Measurements from ENCODE around the gene PLA2G5.
"Not testable (repeated sequence)": the region's sequence is repeated elsewhere in the genome, so short reads cannot be mapped to it uniquely, and the experiment has no call there.

Gene PLA2G5

DNA sequence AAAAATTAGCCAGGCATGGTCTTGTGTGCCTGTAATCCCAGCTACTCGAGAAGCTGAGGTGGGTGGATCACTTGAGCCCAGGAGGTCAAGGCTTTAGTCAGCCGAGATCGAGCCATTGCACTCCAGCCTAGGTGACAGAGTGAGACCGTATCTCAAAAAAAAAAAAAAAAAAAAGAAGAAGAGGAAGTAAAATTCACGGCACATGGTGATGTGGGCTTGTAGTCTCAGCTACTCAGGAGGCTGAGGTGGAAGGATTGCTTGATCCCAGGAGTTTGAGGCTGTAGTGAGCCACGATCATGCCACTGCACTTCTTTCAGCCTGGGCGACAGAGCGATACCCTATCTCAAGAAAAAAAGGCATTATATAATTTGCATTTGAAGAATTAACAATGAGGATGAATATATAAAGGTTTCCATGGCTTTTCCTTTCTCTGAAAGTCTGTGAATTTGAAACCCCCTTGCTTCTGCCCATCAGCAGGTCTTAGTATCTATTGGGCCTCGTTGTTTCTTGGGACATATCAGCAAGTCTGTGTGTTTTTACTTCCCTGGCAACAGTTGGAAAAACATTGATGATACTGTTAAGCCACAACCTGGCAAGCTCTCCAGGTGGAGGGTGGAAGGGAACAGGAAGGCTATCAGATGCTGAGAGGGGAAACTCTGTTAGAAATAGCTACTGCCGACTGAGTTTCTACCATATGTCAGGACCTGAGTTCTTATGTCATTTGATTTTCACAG, 53.9 kb downstream of the PLA2G5 start:
- DNase-seq = no peak

DNA sequence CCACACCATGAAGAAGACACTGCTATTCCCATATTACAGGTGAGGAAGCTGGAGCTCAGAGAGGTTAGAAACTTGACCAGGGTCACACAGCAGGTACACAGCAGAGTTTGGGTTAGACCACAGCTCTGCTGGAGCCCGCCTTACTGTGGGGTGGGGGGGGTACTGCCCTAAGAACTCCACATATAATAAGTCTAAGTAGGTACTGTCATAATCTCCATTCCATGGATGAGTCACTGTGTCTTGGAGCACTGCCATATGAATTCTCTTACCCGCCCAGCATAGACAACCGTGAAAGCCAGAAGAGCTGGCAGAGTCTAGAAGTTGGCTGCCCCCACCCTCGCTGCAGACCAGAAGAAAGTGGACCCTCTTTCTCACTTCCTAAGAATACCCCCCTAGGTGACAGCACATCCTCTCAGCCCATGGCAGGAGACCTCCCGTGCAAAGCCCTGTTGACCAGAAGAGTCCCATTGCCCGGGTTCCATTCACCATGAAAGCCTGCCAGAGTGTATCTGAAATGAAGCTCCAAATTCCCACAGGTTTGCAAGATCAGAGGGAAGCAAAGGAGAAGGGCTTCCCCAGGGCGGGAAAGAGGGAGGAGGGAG, 54.6 kb downstream of the PLA2G5 start:
- DNase-seq = no peak

DNA sequence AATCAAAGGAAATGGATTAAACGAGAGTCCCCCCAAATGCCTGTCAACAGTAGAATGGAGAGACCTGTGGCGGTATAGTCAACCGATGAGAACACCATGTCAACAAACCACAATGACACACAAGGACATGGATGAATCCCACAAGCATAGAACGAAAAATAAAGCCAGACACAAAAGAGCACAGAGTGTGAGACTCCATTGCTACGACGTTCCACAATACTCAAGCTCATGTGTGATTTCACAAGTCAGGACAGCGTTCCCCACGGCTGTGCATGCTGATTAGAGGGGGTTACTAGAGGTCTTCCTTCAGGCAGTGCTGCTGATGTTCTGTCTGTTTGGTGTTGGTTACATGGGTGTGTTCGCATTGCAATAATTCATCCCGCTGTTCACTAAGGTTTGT, 55.1 kb downstream of the PLA2G5 start:
- no peak for DNase-seq

DNA sequence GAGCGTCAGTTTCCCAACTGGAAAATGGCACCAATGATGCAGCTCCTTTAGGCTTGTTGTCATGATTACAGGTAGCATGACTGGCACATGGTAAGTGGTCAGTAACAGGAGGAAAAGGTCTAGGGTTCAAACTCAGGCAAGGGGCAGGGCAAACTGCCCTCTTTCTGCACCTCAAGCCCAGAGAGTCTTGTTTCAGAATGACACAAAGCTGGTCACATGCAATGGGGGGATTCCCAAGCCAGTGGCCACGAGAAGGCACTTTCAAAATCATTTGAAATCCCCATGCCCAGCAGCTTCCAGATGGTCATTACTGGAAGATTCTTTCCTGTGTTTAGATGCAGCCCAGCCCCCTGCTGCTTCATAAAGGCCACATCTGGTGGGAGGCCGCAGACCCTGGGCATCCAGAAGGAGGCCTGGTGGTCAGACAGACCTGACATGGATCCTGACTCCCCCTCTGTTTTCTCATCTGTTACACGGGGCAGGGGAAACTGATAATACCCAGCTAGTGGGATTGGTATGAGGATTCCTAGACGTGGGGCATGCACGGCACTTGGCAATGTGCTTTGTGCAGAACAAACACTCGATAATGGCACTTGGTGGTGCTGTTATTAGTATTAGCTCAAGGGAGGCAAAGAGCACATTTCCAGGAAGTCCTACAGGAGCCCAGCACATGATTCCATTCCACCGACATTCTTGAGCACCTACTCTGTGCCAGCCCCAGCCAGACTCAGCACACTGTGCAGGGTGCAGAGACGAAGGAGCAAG, 56.2 kb downstream of the PLA2G5 start:
- DNase-seq = no peak

DNA sequence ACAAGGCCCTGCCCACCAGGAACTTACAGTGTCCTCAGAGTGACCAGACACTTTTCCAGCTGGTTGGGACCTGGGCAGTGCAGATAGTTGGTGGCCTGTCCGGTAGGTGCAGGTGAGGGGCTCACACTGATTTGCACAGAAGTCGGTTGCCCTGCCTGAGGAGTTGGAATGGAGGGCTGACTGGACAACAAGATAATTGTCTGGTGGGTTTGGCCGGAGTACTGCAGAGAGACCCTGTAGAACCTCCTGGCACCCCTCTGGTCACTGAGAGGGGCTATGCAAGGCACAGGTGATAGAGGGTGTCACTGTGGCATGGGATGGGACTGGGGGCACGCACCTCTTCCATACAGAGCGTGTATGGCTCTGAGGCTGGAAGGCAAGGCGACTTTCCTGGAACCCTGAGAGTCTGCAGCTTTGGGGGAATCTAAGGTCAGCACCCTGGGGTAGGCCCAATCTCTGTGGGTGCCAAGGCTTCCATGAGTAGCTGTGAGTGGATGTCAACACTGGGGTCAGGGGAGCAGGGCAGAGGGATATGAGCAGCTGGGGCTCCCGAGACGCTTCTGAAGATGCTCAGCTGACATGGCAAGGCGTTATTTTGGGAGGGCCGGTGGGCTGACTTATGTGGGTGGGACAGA, 56.9 kb downstream of the PLA2G5 start:
- DNase-seq = no peak

DNA sequence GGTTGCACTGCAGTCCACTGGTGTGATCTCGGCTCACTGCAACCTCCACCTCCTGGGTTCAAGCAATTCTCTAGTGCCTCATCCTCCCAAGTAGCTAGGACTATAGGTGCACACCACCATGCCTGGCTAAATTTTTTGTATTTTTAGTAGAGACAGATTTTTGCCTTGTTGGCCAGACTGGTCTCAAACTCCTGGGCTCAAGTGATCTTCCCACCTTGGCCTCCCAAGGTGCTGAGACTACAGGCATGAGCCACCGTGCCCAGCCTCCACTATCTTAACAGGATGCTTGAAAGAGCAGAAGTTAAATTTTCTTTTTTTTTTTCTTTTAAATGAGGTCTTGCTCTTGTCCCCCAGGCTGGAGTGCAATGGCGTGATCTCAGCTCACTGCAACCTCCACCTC, 60.5 kb downstream of the PLA2G5 start:
- DNase-seq = not testable (repeated sequence)

DNA sequence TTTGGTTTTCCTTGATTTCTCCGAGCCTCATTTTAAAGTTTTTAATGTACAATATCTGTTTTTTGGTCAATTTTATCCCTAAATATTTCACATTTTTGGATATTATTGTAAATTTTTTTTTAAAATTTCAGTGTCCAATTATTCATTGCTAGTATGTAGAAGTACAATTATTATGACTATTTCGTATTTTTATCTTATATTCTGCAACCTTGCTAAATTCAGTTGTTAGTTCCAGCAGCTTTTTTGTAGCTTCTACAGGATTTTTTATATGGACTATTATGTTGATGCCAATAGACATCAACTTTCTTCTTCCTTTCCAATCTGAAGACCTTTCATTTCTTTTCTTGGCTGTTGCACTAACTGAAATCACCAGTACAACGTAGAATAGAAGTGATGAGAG, 65.0 kb downstream of the PLA2G5 start:
- DNase-seq = no peak

DNA sequence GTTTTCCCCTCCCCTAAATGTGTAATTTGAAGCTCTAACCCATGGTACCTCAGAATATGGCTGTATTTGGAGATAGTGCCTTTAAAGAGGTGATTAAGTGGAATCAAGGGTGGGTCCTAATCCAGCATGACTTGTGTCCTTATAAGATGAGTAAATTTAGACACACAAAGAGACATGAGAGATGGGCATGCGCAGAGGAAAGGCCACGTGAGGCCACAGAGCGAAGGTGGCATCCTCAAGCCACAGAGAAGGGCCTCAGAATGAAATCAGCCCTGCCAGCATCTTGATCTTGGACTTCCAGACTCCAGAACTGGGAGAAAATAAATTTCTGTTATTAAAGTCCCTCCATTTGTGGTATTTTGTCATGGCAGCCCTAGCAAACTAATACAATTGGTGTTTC, 66.3 kb downstream of the PLA2G5 start:
- no peak for DNase-seq

DNA sequence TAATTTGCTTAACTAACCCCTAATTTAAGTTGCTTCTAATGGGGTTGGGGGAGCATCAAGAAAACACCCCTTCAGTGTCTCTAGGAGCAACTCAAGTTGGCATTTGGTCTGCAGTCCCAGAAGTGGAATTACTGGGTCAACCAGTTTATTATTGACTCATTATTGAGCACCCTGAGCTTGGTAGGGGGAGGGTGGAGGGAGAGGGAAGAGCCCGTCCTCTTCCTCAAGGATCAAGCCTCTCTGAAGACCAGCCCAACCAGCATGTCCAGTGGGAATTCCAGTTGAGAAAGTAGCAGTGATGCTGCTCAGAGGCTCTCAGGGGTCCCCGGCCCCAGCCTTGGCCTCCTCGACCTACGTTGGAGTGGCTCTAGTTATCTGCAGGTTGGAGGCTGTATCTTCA, 67.1 kb downstream of the PLA2G5 start:
- DNase-seq = no peak

DNA sequence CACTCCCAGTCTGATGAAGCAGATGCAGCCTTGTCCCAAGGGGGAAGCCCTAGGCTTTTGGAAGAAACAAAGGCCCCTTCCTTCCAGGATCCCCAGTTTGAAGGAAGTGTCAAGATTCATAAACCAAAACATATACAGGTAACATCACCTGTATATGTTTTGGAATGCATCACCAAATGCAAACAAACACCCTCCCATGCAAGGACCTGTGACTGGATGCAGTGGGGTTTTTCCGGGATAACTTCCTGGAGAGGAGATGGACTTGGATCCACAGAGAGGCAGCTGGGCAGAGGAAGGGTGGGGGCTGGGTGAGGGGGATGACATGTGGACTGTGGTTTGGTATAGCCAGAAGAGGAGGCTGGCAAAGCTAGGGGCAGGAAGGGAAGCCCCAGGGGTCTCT, 67.6 kb downstream of the PLA2G5 start:
- DNase-seq = no peak

DNA sequence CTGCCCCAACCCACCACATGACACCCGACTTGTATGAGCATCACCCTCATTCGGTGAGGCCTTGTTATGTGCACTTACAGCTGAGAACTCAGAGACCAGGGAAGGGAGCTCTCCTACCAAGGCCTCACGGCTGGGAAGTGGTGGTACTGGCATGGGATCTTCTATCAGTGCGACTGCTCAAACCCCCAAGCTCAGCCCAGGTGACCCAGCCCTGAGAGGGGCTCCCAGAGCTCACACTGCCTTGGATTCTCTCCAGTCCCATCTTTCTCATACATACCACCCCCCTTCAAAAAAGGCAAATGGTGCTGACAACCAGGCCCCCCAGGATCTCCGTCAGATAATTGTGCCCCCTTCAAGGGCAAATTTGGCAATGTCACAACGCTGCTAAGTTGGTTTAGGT, 68.4 kb downstream of the PLA2G5 start:
- no peak for DNase-seq

DNA sequence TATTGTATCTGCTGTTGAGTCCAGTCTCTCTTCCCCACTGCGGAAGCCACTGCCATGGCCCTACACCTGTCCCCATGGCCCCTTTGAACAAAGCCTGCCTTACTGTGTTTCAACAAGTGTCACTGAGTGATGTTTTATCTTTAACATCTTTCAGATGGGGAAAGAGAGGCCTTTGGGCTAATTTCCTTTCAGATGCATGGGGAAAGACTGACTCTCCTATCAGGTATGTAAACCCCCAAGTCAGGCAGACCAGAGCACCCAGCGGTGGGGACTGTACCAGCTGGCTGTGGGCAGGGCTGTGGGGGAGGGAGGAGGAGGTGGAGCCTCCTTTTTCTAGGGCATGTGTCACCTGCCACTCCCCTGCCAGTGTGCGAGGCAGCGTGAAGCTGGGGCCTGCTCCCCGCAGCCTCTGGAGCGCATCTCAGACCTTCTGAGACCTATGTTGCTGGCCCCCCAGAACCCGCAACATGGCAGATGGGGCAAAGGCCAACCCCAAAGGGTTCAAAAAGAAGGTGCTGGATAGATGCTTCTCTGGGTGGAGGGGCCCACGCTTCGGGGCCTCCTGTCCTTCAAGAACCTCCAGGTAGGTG, 69.1 kb downstream of the PLA2G5 start, which contains the start of gene PLA2G2F:
TSS of gene PLA2G2F (plus strand) at position 363 of the 590 bp plus-strand sequence. CDS start at position 468, 105 bp downstream.
- no peak for DNase-seq

DNA sequence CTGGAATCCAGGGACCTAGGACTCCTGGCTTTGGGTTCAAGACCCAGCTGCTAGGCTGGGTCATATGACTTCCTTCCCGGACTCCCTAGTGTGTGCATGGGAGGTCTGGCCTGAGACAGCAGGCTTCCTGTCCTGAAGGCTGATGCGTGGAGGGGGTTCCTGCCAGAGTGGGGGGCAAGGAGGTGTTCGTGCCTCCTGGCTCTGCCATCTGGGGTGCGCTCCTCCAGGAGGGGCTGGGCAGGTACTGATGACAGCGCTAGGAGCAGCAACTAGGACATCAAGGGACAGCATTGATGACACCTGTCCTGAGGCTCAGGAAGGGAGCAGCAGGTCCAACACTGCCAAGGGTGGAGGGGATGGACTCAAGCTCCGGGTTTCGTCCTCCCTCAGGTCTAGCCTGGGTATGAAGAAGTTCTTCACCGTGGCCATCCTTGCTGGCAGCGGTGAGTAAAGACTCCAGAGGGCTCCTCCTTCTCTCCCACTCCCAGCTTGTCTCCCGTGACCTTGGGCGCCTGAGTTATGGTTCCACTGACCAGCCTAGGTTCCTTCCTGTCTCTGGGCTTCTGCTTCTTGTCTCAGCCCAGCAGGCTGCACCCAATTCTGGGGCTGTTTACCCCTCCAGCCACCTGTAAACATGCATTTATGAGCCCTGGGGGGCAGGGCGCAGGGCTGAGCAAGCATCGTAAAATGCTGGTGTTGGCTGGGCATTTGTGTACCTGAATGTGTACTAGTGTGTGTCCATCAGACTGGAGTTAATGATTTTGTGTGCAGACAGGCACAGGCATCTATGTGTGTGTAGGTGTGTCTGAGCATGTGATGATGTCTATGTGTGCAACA, 70.0 kb downstream of the PLA2G5 start:
- DNase-seq = no peak

DNA sequence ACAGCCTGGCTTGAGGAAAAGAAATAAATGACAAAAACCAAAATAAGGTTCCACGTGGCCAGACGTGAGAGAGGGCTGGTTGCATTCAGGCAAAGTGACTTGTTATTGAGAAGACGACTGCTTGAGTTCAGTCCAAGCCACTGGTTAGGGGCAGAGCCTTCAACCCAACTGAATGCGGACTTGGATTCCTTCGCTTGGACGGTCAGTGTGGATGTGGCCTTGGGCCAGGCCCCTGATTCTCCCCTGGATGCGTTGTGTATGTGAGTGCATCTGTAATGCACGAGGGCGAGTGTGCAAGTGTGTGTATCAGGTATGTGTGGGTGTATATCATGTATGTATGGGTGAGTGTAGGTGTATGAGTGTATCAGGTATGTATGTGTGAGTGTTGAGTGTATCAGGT, 71.0 kb downstream of the PLA2G5 start:
- DNase-seq = no peak

DNA sequence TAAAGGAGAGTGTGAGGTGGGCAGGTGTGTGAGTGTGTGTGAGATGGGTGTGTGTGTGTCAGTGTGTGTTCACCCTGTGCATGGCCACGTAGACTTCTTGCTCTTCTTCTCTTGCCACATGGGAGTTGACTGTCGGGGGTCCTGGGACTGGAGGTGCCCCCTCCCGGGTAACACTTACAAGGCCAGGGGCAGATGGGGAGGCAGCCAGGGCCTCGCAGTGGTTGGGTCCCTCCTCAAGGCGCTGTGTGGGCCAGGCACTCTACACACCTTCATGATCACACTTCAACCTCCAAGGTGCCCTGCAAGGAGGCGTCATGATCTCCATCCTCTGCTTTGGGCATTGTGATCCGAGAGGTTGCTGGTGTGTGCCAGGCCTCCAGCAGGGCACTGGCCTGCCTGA, 71.5 kb downstream of the PLA2G5 start:
- no peak for DNase-seq
